OCI-LY3 (cell line): ENCODE results near the gene UNC45A.
"Not testable (repeated sequence)": the region's sequence is repeated elsewhere in the genome, so short reads cannot be mapped to it uniquely, and the experiment has no call there.

ENCODE experiments used
- H2AFZ ChIP-seq: fragments of 200-600, 300-600 bp; shearing (Covaris generic); 2 replicates; pipeline ENCODE4 v1.6.0; 2014; ENCODE audit warnings: antibody characterized with exemption, low read depth, low read length
- H3K27ac ChIP-seq: fragments of 200-600, 300-600 bp; sonication (generic); 2 replicates; pipeline ENCODE4 v1.5.1; 2014; ENCODE audit warnings: mild to moderate bottlenecking, low read length, moderate library complexity, mixed read lengths
- H3K27me3 ChIP-seq: fragments of 200-600, 300-600 bp; sonication (generic); 2 replicates; pipeline ENCODE4 v1.6.1; 2014; ENCODE audit warnings: low read depth, low read length, mixed read lengths
- H3K36me3 ChIP-seq: fragments of 200-600, 300-600 bp; sonication (generic); replicated peaks from 2 replicates; pipeline ENCODE3; 2014; ENCODE audit warnings: low read depth, low read length, mixed read lengths
- H3K4me1 ChIP-seq: fragments of 300-600, 200-600 bp; sonication (generic); 2 replicates; pipeline ENCODE4 v1.6.1; 2014; ENCODE audit warnings: low read length, mixed read lengths
- H3K4me2 ChIP-seq: fragments of 200-600, 300-600 bp; sonication (generic); 2 replicates; pipeline ENCODE4 v1.6.1; 2014; ENCODE audit warnings: low read length, mixed read lengths
- H3K4me3 ChIP-seq: fragments of 300-600, 200-600 bp; sonication (generic); 2 replicates; pipeline ENCODE4 v1.5.1; 2014; ENCODE audit warnings: antibody characterized with exemption, mild to moderate bottlenecking, low read length, moderate library complexity
- H3K79me2 ChIP-seq: fragments of 300-600, 200-600 bp; shearing (Covaris generic); 2 replicates; pipeline ENCODE4 v1.6.1; 2014; ENCODE audit warnings: mild to moderate bottlenecking, low read length, mixed read lengths
- H3K9ac ChIP-seq: fragments of 300-600, 200-600 bp; shearing (Covaris generic); 2 replicates; pipeline ENCODE4 v1.6.0; 2014; ENCODE audit warnings: mild to moderate bottlenecking, low read length, moderate library complexity
- H3K9me3 ChIP-seq: fragments of 200-600, 300-600 bp; shearing (Covaris generic); 2 replicates; pipeline ENCODE4 v1.6.1; 2014; ENCODE audit warnings: low read length, mixed read lengths; ENCODE audit not compliant: insufficient read depth
- H4K20me1 ChIP-seq: fragments of 200-600, 300-600 bp; sonication (generic); 2 replicates; pipeline ENCODE4 v1.6.1; 2016; ENCODE audit warnings: low read length, mixed read lengths; ENCODE audit not compliant: insufficient read depth
- EZH2phosphoT487 ChIP-seq: fragments of 200-600 bp; shearing (Covaris generic); IDR thresholded peaks from 2 replicates; pipeline ENCODE4 v1.6.1; 2018; ENCODE audit warnings: antibody characterized with exemption, mixed run types, low read depth
- TF ChIP-seq, protein P1 (sequence below): fragments of 200-600, 300-600 bp; sonication (generic); IDR thresholded peaks from 2 replicates; pipeline ENCODE4 v1.5.1; 2014; ENCODE audit warnings: antibody characterized with exemption, low read length, low read depth

Gene UNC45A

DNA sequence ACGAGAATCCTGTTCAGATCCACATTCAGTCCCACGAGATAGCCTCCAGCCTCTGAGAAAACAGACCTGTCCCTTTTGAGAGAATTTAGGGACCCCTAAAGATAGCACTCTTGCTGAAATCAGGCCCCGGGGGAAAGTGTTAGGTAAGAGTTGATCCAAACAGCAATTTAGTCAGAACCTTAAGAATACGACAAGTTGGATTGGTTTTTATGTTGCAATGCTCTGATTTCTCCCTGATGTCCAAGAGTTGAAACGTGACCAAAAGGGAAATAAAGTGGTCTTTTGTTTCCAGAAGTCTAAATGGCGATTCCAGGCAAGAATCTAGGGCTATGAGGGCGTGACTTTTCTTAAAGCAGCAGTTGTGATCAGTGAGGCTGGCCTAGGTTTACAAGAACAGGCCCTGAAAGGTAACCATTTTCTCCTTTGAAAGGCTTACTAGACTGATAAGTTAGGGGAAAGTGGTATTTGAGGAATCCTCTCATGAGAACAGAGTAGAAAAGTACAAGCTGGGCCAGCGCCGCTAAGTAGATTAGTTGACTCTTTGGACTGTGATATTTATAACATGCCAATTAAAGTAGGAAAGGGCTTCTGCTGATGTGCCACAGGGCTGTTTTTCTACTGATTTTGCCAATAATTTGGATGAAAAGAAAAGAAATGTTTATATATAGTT lies 27.1 kb upstream of the UNC45A start:
- no peak overlapping the region for H3K4me2 ChIP-seq
- H3K27ac ChIP-seq = no peak overlapping the region
- H3K27me3 ChIP-seq = no peaks in the 10 kb centered on the region
- no peak for TF ChIP-seq EZH2phosphoT487
- TF ChIP-seq, protein P1, sequence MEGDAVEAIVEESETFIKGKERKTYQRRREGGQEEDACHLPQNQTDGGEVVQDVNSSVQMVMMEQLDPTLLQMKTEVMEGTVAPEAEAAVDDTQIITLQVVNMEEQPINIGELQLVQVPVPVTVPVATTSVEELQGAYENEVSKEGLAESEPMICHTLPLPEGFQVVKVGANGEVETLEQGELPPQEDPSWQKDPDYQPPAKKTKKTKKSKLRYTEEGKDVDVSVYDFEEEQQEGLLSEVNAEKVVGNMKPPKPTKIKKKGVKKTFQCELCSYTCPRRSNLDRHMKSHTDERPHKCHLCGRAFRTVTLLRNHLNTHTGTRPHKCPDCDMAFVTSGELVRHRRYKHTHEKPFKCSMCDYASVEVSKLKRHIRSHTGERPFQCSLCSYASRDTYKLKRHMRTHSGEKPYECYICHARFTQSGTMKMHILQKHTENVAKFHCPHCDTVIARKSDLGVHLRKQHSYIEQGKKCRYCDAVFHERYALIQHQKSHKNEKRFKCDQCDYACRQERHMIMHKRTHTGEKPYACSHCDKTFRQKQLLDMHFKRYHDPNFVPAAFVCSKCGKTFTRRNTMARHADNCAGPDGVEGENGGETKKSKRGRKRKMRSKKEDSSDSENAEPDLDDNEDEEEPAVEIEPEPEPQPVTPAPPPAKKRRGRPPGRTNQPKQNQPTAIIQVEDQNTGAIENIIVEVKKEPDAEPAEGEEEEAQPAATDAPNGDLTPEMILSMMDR = no peak
- H2AFZ ChIP-seq = no peak overlapping the region
- H3K9ac ChIP-seq = no peak overlapping the region
- H3K9me3 ChIP-seq = no peaks in the 10 kb centered on the region
- H3K4me1 ChIP-seq = peaks cover 6% of the 10 kb centered on the region
- H3K79me2 ChIP-seq = no peaks in the 10 kb centered on the region
- H3K4me3 ChIP-seq = no peak overlapping the region
- peaks cover 15% of the 10 kb centered on the region for H3K36me3 ChIP-seq
- H4K20me1 ChIP-seq = no peaks in the 10 kb centered on the region

DNA sequence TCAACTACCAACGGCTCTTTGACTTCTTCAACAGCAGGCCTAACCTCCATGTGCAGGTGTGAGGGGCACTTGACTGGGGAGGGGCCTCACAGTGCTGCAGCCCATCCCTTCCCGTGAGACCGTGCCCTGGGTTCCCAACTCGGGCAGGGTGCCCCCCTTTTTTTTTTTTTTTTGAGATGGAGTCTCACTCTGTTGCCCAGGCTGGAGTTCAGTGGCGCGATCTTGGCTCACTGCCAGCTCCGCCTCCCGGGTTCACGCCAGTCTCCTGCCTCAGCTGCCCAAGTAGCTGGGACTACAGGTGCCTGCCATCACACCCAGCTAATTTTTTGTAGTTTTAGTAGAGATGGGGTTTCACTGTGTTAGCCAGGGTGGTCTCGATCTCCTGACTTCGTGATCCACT lies 25.6 kb upstream of the UNC45A start:
- not testable (repeated sequence) for H3K9ac ChIP-seq, H3K4me1 ChIP-seq, H3K27me3 ChIP-seq, H2AFZ ChIP-seq, H4K20me1 ChIP-seq, H3K4me2 ChIP-seq, H3K27ac ChIP-seq, H3K9me3 ChIP-seq, H3K79me2 ChIP-seq, H3K4me3 ChIP-seq
- H3K36me3 ChIP-seq = peaks cover 21% of the 10 kb centered on the region

DNA sequence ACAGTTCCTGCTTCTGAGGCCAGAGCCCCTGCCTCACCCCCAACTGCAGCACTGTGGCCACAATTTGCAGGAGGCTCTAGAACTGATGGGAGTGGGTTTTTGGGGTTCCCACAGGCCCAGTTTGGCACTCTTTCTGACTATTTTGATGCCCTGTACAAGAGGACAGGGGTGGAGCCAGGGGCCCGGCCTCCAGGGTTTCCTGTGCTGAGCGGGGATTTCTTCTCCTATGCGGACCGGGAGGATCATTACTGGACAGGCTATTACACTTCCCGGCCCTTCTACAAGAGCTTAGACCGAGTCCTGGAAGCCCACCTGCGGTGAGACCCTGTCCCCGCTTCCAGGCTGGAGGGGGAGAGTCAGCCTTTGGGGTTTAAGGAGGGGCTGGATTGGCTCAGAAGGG lies 25.1 kb upstream of the UNC45A start:
- Histone ChIP-seq H2AFZ (no peak overlapping the region), H4K20me1 (no peaks in the 10 kb centered on the region), H3K4me2 (no peak overlapping the region), H3K27me3 (no peaks in the 10 kb centered on the region), H3K9ac (no peak overlapping the region), H3K9me3 (no peaks in the 10 kb centered on the region), H3K79me2 (no peaks in the 10 kb centered on the region), H3K4me1 (no peaks in the 10 kb centered on the region), H3K36me3 (peaks cover 19% of the 10 kb centered on the region), H3K4me3 (no peak overlapping the region), H3K27ac (no peak overlapping the region)
- TF ChIP-seq EZH2phosphoT487 = no peak
- TF ChIP-seq, protein P1 = no peak

DNA sequence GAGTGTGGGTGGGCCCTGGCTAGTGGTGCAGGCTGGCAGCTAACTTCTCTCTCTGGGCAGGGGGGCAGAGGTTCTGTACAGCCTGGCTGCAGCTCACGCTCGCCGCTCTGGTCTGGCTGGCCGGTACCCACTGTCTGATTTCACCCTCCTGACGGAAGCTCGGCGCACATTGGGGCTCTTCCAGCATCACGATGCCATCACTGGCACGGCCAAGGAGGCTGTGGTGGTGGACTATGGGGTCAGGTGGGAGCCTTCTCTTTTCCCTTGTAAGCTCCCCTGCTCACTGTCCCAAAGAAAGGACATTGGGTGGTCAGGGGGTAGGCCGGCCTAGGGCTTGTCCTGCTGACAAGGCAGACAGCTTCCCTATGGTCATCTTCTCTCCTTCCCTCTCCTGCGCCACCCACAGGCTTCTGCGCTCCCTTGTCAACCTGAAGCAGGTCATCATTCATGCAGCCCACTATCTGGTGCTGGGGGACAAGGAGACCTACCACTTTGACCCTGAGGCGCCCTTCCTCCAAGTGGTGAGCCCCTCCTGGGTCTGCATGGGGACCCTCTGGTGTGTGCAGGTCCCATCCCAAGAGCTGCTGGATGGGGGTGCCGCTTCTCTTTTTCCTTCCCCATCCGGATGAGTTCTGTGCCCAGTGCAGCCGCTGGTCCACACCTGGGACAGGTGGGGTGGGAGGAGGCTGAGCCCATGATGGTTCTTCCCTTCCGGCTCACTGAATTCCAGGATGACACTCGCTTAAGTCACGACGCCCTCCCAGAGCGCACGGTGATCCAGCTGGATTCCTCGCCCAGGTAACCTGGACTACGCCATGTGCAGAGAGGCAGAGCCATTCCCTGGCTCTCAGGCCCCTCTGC lies 24.4 kb upstream of the UNC45A start:
- H3K4me1 ChIP-seq = no peaks in the 10 kb centered on the region
- H3K27ac ChIP-seq = no peak overlapping the region
- TF ChIP-seq EZH2phosphoT487 = no peak
- TF ChIP-seq, protein P1 = no peak
- H3K4me2 ChIP-seq = no peak overlapping the region
- no peaks in the 10 kb centered on the region for H3K9me3 ChIP-seq
- H3K27me3 ChIP-seq = no peaks in the 10 kb centered on the region
- no peak overlapping the region for H2AFZ ChIP-seq
- H3K79me2 ChIP-seq = no peaks in the 10 kb centered on the region
- no peak overlapping the region for H3K4me3 ChIP-seq
- no peaks in the 10 kb centered on the region for H4K20me1 ChIP-seq
- H3K9ac ChIP-seq = no peak overlapping the region
- peaks cover 19% of the 10 kb centered on the region for H3K36me3 ChIP-seq
